Osteoblast (primary cell): ENCODE measurements around the gene ADGRA3. TPM values are rescaled to one million over a fixed set of nuclear protein-coding genes. Genes with fewer than 3 reads are reported as not detected.

ENCODE experiments used
- DNase-seq: peaks from one replicate; pipeline ENCODE4 v3.0.0; 2011; ENCODE audit warnings: low spot score, mixed read lengths; ENCODE audit not compliant: insufficient read length; ENCODE audit errors: missing footprints
- H2AFZ ChIP-seq: 2 replicates; pipeline ENCODE4 v1.6.0; 2011; ENCODE audit warnings: mild to moderate bottlenecking, low read length
- H3K27ac ChIP-seq: 2 replicates; pipeline ENCODE4 v1.5.1; 2011; ENCODE audit warnings: mild to moderate bottlenecking, low read depth, low read length, moderate library complexity
- H3K27me3 ChIP-seq: 2 replicates; pipeline ENCODE4 v1.6.0; 2012; ENCODE audit warnings: mild to moderate bottlenecking, control low read depth, inconsistent platforms, low read length, moderate library complexity; ENCODE audit not compliant: insufficient read depth
- H3K36me3 ChIP-seq: 2 replicates; pipeline ENCODE4 v1.5.1; 2011; ENCODE audit warnings: mild to moderate bottlenecking, low read length, control low read depth, moderate library complexity; ENCODE audit not compliant: insufficient read depth
- H3K4me1 ChIP-seq: 2 replicates; pipeline ENCODE4 v1.5.1; 2011; ENCODE audit warnings: mild to moderate bottlenecking, low read length, control low read depth, moderate library complexity; ENCODE audit not compliant: insufficient read depth
- H3K4me2 ChIP-seq: 2 replicates; pipeline ENCODE4 v1.6.0; 2011; ENCODE audit warnings: mild to moderate bottlenecking, low read length; ENCODE audit not compliant: insufficient read depth
- H3K4me3 ChIP-seq: fragments of 200-600 bp; sonication (generic); 3 replicates; pipeline ENCODE4 v1.5.1; 2012; ENCODE audit warnings: mild to moderate bottlenecking, low read length, inconsistent platforms; ENCODE audit not compliant: insufficient read depth
- H3K79me2 ChIP-seq: 2 replicates; pipeline ENCODE4 v1.6.0; 2012; ENCODE audit warnings: mild to moderate bottlenecking, low read length, control low read depth, inconsistent platforms; ENCODE audit not compliant: insufficient read depth
- H3K9me3 ChIP-seq: 2 replicates; pipeline ENCODE4 v1.5.1; 2011; ENCODE audit warnings: low read depth, low read length, control low read depth
- H4K20me1 ChIP-seq: 2 replicates; pipeline ENCODE4 v1.6.0; 2012; ENCODE audit warnings: mild to moderate bottlenecking, low read length, control low read depth; ENCODE audit not compliant: insufficient read depth
- CTCF ChIP-seq: IDR thresholded peaks from 2 replicates; pipeline ENCODE4 v1.5.1; 2011; ENCODE audit warnings: mild to moderate bottlenecking, low read depth, low read length, moderate library complexity; ENCODE audit errors: extremely low read depth
- total RNA-seq: library from RNA; depleted of rRNA; stranded (reverse); fragments of >200 nt; gene quantifications from 2 replicates; pipeline ENCODE4 v1.2.3, GENCODE V29; 2012

ADGRA3 gene
- total RNA-seq, 1 donor = 25.3 TPM

- H4K20me1 ChIP-seq = no peaks in the 10 kb centered on the region
- no peak for DNase-seq
Observed at GRCh38 chr4:22493523-22493922, 22.3 kb downstream of the ADGRA3 start.

GRCh38 chr4:22492987-22493386, 22.9 kb downstream of the ADGRA3 start:
- H3K79me2 ChIP-seq = peaks cover 4% of the 10 kb centered on the region
- H4K20me1 ChIP-seq = no peaks in the 10 kb centered on the region
- no peak overlapping the region for H3K4me3 ChIP-seq
- DNase-seq = no peak
- no peak overlapping the region for H3K4me2 ChIP-seq
- peaks cover 2% of the 10 kb centered on the region for H3K4me1 ChIP-seq
- no peak for TF ChIP-seq CTCF
- no peaks in the 10 kb centered on the region for H3K27me3 ChIP-seq
- H3K9me3 ChIP-seq = no peaks in the 10 kb centered on the region
- H3K36me3 ChIP-seq = no peaks in the 10 kb centered on the region
- H2AFZ ChIP-seq = no peak overlapping the region
- H3K27ac ChIP-seq = no peak overlapping the region

More at GRCh38 chr4:22493523-22493922, 22.3 kb downstream of the ADGRA3 start:
- Histone ChIP-seq H3K4me2 (no peak overlapping the region), H3K9me3 (no peaks in the 10 kb centered on the region), H3K27ac (no peak overlapping the region), H3K4me3 (no peak overlapping the region), H3K27me3 (no peaks in the 10 kb centered on the region), H2AFZ (no peak overlapping the region), H3K36me3 (no peaks in the 10 kb centered on the region), H3K4me1 (peaks cover 2% of the 10 kb centered on the region), H3K79me2 (peaks cover 4% of the 10 kb centered on the region)
- TF ChIP-seq CTCF = no peak

GRCh38 chr4:22491939-22492338, 23.9 kb downstream of the ADGRA3 start:
- Histone ChIP-seq H3K36me3 (no peaks in the 10 kb centered on the region), H2AFZ (no peak overlapping the region), H3K27ac (no peak overlapping the region), H3K4me3 (no peak overlapping the region), H3K4me2 (no peak overlapping the region), H3K27me3 (no peaks in the 10 kb centered on the region), H3K79me2 (peaks cover 6% of the 10 kb centered on the region), H3K9me3 (no peaks in the 10 kb centered on the region), H4K20me1 (no peaks in the 10 kb centered on the region), H3K4me1 (peaks cover 2% of the 10 kb centered on the region)
- no peak for DNase-seq
- TF ChIP-seq CTCF = no peak

GRCh38 chr4:22490718-22491315, 25.0 kb downstream of the ADGRA3 start:
- Histone ChIP-seq H2AFZ (no peak overlapping the region), H3K4me3 (no peak overlapping the region), H3K27ac (no peak overlapping the region), H3K4me2 (no peak overlapping the region), H3K36me3 (no peaks in the 10 kb centered on the region), H3K27me3 (no peaks in the 10 kb centered on the region), H3K9me3 (no peaks in the 10 kb centered on the region), H4K20me1 (no peaks in the 10 kb centered on the region), H3K4me1 (peaks cover 3% of the 10 kb centered on the region), H3K79me2 (peaks cover 6% of the 10 kb centered on the region)
- TF ChIP-seq CTCF = no peak
- no peak for DNase-seq
